Stimulated activated naive CD8-positive, alpha-beta T cell treated with anti-CD3 and anti-CD28 coated beads, Interleukin-15, amount 100 ng/mL, for 72 hours (primary cell): ENCODE results near the gene AUP1.
"Not testable (repeated sequence)": the region's sequence is repeated elsewhere in the genome, so short reads cannot be mapped to it uniquely, and the experiment has no call there.

Experiments
- ATAC-seq: fragments of 150-1000 bp; cut with Tn5 transposase; 2 replicates; pipeline ENCODE4 v1.10.0; 2021; ENCODE audit warnings: mild to moderate bottlenecking, moderate library complexity
- DNase-seq, 2 donors: peaks; one replicate each; pipeline ENCODE4 v3.0.0; 2021 to 2022
- H3K27ac Mint-ChIP-seq, 2 donors: one replicate each; pipeline ENCODE4 v1.8.0; 2022; ENCODE audit warnings: mild to moderate bottlenecking in 2 of 2, mixed read lengths in 2 of 2, moderate library complexity in 2 of 2
- H3K27me3 Mint-ChIP-seq: one replicate; pipeline ENCODE4 v1.8.0; 2022; ENCODE audit warnings: mixed read lengths
- H3K4me1 Mint-ChIP-seq: one replicate; pipeline ENCODE4 v1.8.0; 2022; ENCODE audit warnings: mild to moderate bottlenecking, mixed read lengths
- H3K4me3 Mint-ChIP-seq, 2 donors: one replicate each; pipeline ENCODE4 v1.8.0; 2022; ENCODE audit warnings: mild to moderate bottlenecking in 2 of 2, mixed read lengths in 2 of 2, moderate library complexity in 1 of 2
- H3K9me3 Mint-ChIP-seq, 2 donors: one replicate each; pipeline ENCODE4 v1.8.0; 2022; ENCODE audit warnings: mixed read lengths in 2 of 2

AUP1 gene

GRCh38 chr2:74562126-74562775, 32.7 kb upstream of the AUP1 start:
- DNase-seq (no peak), ATAC-seq (no peak)
- H3K9me3 Mint-ChIP-seq: no peaks in the 10 kb centered on the region
- peaks cover 31% of the 10 kb centered on the region for H3K4me1 Mint-ChIP-seq
- peak overlapping the region in 1 of 2 donors; percentile 56 for H3K27ac Mint-ChIP-seq
- peaks cover 42% of the 10 kb centered on the region for H3K27me3 Mint-ChIP-seq
- H3K4me3 Mint-ChIP-seq: no peak overlapping the region

- not testable (repeated sequence) for H3K4me3 Mint-ChIP-seq, H3K27ac Mint-ChIP-seq, DNase-seq, H3K9me3 Mint-ChIP-seq, ATAC-seq
- Mint-ChIP-seq H3K27me3 (peaks cover 42% of the 10 kb centered on the region), H3K4me1 (peaks cover 27% of the 10 kb centered on the region)
Measured at GRCh38 chr2:74561022-74561421, 31.5 kb upstream of the AUP1 start.

DNA sequence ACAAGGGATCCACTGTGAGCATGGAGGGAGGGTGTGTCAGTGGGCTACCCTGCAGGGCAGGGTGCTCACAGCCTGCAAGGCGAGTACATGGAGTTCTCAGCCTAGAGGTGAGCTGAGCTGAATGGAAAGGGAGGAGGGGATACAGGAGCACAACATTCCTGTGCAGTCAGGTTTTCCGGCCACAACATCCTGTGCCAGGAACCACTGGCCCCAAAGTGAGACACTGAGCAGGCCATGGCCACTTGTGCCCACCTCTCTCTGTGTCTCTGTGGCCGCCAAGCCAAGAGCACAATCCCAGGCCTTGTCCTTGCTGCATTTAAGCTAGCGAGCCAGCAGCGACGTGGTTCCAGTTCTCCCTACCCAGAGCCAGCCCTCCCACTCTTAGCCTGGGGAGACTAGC, 31.1 kb upstream of the AUP1 start:
- Mint-ChIP-seq H3K4me3 (no peak overlapping the region), H3K4me1 (peaks cover 27% of the 10 kb centered on the region), H3K27ac (peak overlapping the region; percentile 21 to 28), H3K9me3 (no peaks in the 10 kb centered on the region), H3K27me3 (peaks cover 42% of the 10 kb centered on the region)
- ATAC-seq: peak; percentile 27
- no peak for DNase-seq

- peaks cover 30% of the 10 kb centered on the region for H3K4me1 Mint-ChIP-seq
- ATAC-seq: no peak
- no peak overlapping the region for H3K4me3 Mint-ChIP-seq
- H3K27me3 Mint-ChIP-seq: peaks cover 42% of the 10 kb centered on the region
- no peak for DNase-seq
- no peaks in the 10 kb centered on the region for H3K9me3 Mint-ChIP-seq
- H3K27ac Mint-ChIP-seq: no peak overlapping the region
Measured at GRCh38 chr2:74559912-74560311, 30.4 kb upstream of the AUP1 start.

GRCh38 chr2:74558284-74559230, 29.1 kb upstream of the AUP1 start:
- ATAC-seq (no peak), DNase-seq (no peak)
- H3K9me3 Mint-ChIP-seq: no peaks in the 10 kb centered on the region
- no peak overlapping the region for H3K4me3 Mint-ChIP-seq
- no peak overlapping the region for H3K27ac Mint-ChIP-seq
- peaks cover 33% of the 10 kb centered on the region for H3K4me1 Mint-ChIP-seq
- H3K27me3 Mint-ChIP-seq: peaks cover 34% of the 10 kb centered on the region

- DNase-seq: no peak
- peaks cover 28% of the 10 kb centered on the region for H3K4me1 Mint-ChIP-seq
- no peaks in the 10 kb centered on the region for H3K9me3 Mint-ChIP-seq
- no peak overlapping the region for H3K4me3 Mint-ChIP-seq
- H3K27ac Mint-ChIP-seq: no peak overlapping the region
- H3K27me3 Mint-ChIP-seq: peaks cover 34% of the 10 kb centered on the region
- ATAC-seq: no peak
Measured at GRCh38 chr2:74556831-74557370, 27.4 kb upstream of the AUP1 start.

GRCh38 chr2:74556159-74556558, 26.7 kb upstream of the AUP1 start:
- H3K4me1 Mint-ChIP-seq: peaks cover 28% of the 10 kb centered on the region
- DNase-seq (no peak), ATAC-seq (no peak)
- peak overlapping the region; percentile 88 to 89 for H3K4me3 Mint-ChIP-seq
- H3K9me3 Mint-ChIP-seq: no peaks in the 10 kb centered on the region
- peaks cover 34% of the 10 kb centered on the region for H3K27me3 Mint-ChIP-seq
- no peak overlapping the region for H3K27ac Mint-ChIP-seq

DNA sequence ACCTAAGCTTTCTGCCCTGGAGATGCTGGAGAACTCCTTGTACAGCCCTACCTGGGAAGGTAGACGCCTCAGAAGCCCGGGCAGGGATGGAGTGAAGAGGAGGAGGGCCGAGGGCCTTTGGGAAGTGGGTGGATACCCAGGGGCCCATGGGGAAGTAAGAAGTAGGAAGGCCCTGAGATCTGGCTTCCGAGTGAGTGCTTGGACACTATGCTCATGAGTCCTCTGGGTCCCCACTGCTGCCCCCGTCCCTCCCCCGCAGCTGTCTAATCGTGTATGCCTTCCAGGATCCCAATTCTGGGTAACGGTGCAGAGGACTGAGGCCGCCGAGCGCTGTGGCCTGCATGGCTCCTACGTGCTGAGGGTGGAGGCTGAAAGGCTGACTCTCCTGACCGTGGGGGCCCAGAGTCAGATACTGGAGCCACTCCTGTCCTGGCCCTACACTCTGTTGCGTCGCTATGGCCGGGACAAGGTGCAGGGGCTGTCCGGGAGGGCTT, 26.2 kb upstream of the AUP1 start:
- Mint-ChIP-seq H3K27me3 (peaks cover 34% of the 10 kb centered on the region), H3K4me3 (peak overlapping the region; percentile 88 to 89), H3K4me1 (peaks cover 27% of the 10 kb centered on the region), H3K9me3 (no peaks in the 10 kb centered on the region), H3K27ac (peak overlapping the region in 1 of 2 donors; percentile 95)
- DNase-seq (no peak), ATAC-seq (no peak)

- ATAC-seq (peak; percentile 55), DNase-seq (peak; percentile 39 to 40)
- Mint-ChIP-seq H3K4me1 (peaks cover 23% of the 10 kb centered on the region), H3K27ac (peak overlapping the region; percentile 84 to 95), H3K4me3 (peak overlapping the region; percentile 88 to 89), H3K27me3 (peaks cover 34% of the 10 kb centered on the region), H3K9me3 (no peaks in the 10 kb centered on the region)
Measured at GRCh38 chr2:74554820-74555531, 25.5 kb upstream of the AUP1 start.

DNA sequence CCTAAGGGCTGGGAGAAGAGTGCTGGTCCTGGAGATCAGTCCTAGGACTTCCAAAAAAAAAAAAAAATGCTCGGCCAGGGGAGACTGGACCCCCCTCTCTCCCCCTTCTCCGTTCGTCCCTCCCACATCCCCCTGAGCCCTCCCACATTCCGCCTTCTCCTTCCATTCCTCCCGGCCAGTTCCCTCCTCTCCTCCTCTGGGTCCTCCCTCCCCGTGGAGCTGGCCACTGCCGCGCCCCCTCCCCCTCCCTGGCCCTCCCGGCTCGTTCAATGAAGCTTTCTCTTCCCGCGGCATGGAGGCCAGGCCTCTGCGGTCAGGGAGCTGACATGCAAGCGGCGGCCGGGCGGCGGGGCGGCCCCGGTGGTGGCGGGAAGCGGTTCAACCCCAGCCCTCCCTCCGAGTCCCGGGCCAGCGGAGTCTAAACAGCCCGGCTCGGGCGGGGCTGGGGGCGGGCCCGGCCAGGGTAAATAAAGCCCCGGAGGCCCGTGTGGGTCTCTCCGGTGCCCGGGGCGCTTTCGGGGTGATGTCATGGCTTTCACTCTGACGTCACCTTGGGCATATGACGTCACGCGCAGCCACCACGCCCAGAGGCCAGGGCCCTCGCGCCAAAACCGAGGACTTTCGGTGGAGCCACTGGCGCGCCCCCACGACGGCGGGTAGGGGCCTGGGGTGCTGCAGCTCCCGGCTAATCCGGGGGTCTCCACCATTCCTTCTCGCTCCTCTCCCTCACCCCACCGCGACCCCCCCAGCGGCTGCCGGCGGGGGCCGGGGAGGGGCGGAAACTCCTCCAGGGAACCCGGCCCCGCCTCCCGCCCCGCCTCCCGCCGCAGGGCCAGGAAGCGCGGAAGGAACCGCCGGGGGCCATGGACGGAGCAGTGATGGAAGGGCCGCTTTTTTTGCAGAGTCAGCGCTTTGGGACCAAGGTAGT, 24.6 kb upstream of the AUP1 start, which contains the start of the genes DOK1 and LOXL3:
Gene DOK1 (plus strand): TSS at position 829 of the 928 bp plus-strand sequence. CDS start 35 bp downstream, at position 864.
Gene LOXL3 (minus strand): TSS at position 51 of the 928 bp plus-strand sequence. CDS start 1,308 bp downstream, outside the sequence.
- peak within 1 kb of the TSS; percentile 88 to 89 for H3K4me3 Mint-ChIP-seq
- H3K9me3 Mint-ChIP-seq: no peaks in the 10 kb centered on the region
- peak within 1 kb of the TSS; percentile 84 to 95 for H3K27ac Mint-ChIP-seq
- DNase-seq (peak; percentile 86 to 91), ATAC-seq (peak; percentile 75)
- H3K27me3 Mint-ChIP-seq: peaks cover 39% of the 10 kb centered on the region
- H3K4me1 Mint-ChIP-seq: peaks cover 29% of the 10 kb centered on the region

DNA sequence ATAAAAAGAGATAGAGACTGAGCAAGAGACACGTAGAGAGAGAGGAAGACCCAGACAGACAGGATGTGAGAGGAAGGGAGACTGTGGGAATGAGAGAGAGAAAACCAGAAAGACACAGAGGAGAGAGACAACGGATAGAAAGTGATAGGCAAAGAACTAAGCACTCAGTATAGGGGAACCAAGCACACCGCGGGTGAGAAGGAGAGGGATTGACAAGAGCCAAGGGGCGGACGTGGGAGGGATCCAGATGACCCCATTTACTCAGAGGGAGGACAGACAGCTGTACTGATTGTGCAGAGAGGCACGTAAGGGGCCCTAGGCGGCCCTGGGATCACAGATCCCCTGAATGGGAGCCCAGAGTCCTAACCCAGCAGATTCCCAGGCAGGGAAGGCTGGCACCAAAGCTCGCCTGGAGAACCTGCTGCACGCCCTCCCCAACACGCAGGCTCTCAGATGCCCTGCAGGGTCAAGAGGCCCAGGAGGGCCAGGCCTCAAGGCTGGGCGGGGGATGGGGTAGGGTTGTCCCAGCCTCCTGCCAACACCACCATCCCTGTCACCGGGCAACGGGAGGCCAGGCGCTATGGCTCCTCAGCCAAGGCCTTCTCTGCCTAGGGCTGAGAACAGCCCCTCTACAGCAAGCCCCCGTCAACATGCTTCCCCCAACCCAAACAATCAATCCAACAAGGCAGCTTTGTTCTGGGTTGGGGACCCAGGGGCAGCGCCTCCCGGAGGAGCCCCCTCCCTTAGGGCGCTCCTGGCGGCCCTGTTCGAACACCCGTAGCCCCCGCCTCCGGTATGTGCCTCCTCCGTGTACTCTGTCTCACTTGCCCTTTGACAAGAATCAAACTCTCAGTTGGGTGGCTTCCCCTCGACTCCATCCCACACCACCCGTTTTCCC, 23.7 kb upstream of the AUP1 start:
- peaks cover 44% of the 10 kb centered on the region for H3K27me3 Mint-ChIP-seq
- peaks cover 29% of the 10 kb centered on the region for H3K4me1 Mint-ChIP-seq
- DNase-seq: peak in 1 of 2 donors; percentile 36
- ATAC-seq: peak; percentile 19
- H3K27ac Mint-ChIP-seq: peak overlapping the region in 1 of 2 donors; percentile 56
- peak overlapping the region; percentile 31 to 58 for H3K4me3 Mint-ChIP-seq
- no peaks in the 10 kb centered on the region for H3K9me3 Mint-ChIP-seq

- no peak for DNase-seq
- Mint-ChIP-seq H3K4me1 (peaks cover 29% of the 10 kb centered on the region), H3K27me3 (peaks cover 53% of the 10 kb centered on the region), H3K27ac (peak overlapping the region in 1 of 2 donors; percentile 10), H3K9me3 (no peaks in the 10 kb centered on the region), H3K4me3 (peak overlapping the region in 1 of 2 donors; percentile 1)
- no peak for ATAC-seq
Measured at GRCh38 chr2:74551942-74552913, 22.7 kb upstream of the AUP1 start.
